ENCODE measurements around the gene TTC3.
"Not testable (repeated sequence)": the region's sequence is repeated elsewhere in the genome, so short reads cannot be mapped to it uniquely, and the experiment has no call there.

TTC3 gene

GRCh38 chr21:37087188-37087587 lies 14.1 kb downstream of the TTC3 start:
- no peak for DNase-seq (ENCODE audit: low read depth in 2 of 3, low spot score in 1 of 3)

GRCh38 chr21:37088186-37088735 lies 15.2 kb downstream of the TTC3 start:
- DNase-seq (ENCODE audit: low read depth in 2 of 3, low spot score in 1 of 3), result no peak

- DNase-seq (ENCODE audit: low read depth in 2 of 3, low spot score in 1 of 3), result no peak
These were observed 20.9 kb downstream of the TTC3 start for GRCh38 chr21:37093977-37094376.

- no peak for DNase-seq (ENCODE audit: low read depth in 2 of 3, low spot score in 1 of 3)
These were observed 22.8 kb downstream of the TTC3 start for GRCh38 chr21:37095821-37096220.

- DNase-seq (ENCODE audit: low read depth in 2 of 3, low spot score in 1 of 3), result no peak
These were observed 25.7 kb downstream of the TTC3 start for GRCh38 chr21:37098751-37099150.

- DNase-seq (ENCODE audit: low read depth in 2 of 3, low spot score in 1 of 3), result no peak
These were observed 27.3 kb downstream of the TTC3 start for GRCh38 chr21:37100316-37100715.

- DNase-seq (ENCODE audit: low read depth in 2 of 3, low spot score in 1 of 3), result no peak
These were observed 28.3 kb downstream of the TTC3 start for GRCh38 chr21:37101384-37101783.

- DNase-seq (ENCODE audit: low read depth in 2 of 3, low spot score in 1 of 3), result not testable (repeated sequence)
These were observed 29.7 kb downstream of the TTC3 start for GRCh38 chr21:37102746-37103145.

GRCh38 chr21:37106998-37107397 lies 33.9 kb downstream of the TTC3 start:
- DNase-seq (ENCODE audit: low read depth in 2 of 3, low spot score in 1 of 3), result no peak

GRCh38 chr21:37111029-37111428 lies 38.0 kb downstream of the TTC3 start:
- DNase-seq (ENCODE audit: low read depth in 2 of 3, low spot score in 1 of 3), result not testable (repeated sequence)

GRCh38 chr21:37114301-37114700 lies 41.2 kb downstream of the TTC3 start:
- not testable (repeated sequence) for DNase-seq (ENCODE audit: low read depth in 2 of 3, low spot score in 1 of 3)

GRCh38 chr21:37116459-37116858 lies 43.4 kb downstream of the TTC3 start:
- DNase-seq (ENCODE audit: low read depth in 2 of 3, low spot score in 1 of 3), result not testable (repeated sequence)

- no peak for DNase-seq (ENCODE audit: low read depth in 2 of 3, low spot score in 1 of 3)
These were observed 44.1 kb downstream of the TTC3 start for GRCh38 chr21:37117204-37117603.

GRCh38 chr21:37118187-37118826 lies 45.3 kb downstream of the TTC3 start:
- DNase-seq (ENCODE audit: low read depth in 2 of 3, low spot score in 1 of 3), result no peak

GRCh38 chr21:37119421-37120218 lies 46.6 kb downstream of the TTC3 start:
- DNase-seq (ENCODE audit: low read depth in 2 of 3, low spot score in 1 of 3), result no peak

GRCh38 chr21:37128076-37128475 lies 55.0 kb downstream of the TTC3 start:
- DNase-seq (ENCODE audit: low read depth in 2 of 3, low spot score in 1 of 3), result no peak

GRCh38 chr21:37130971-37131370 lies 57.9 kb downstream of the TTC3 start:
- no peak for DNase-seq (ENCODE audit: low read depth in 2 of 3, low spot score in 1 of 3)

GRCh38 chr21:37136261-37136660 lies 63.2 kb downstream of the TTC3 start:
- DNase-seq (ENCODE audit: low read depth in 2 of 3, low spot score in 1 of 3), result no peak

- no peak for DNase-seq (ENCODE audit: low read depth in 2 of 3, low spot score in 1 of 3)
These were observed 63.7 kb downstream of the TTC3 start for GRCh38 chr21:37136744-37137143.

GRCh38 chr21:37139154-37139553 lies 66.1 kb downstream of the TTC3 start:
- no peak for DNase-seq (ENCODE audit: low read depth in 2 of 3, low spot score in 1 of 3)

GRCh38 chr21:37139902-37140301 lies 66.8 kb downstream of the TTC3 start:
- DNase-seq (ENCODE audit: low read depth in 2 of 3, low spot score in 1 of 3), result no peak

- not testable (repeated sequence) for DNase-seq (ENCODE audit: low read depth in 2 of 3, low spot score in 1 of 3)
These were observed 70.3 kb downstream of the TTC3 start for GRCh38 chr21:37143392-37143791.
